Measurements from ENCODE around the gene PARP4. TPM values are rescaled to one million over a fixed set of nuclear protein-coding genes. Genes with fewer than 3 reads are reported as not detected.
A peak's percentile ranks its signal among the peaks of the same experiment; 100 is the strongest.
"Not testable (repeated sequence)": the region's sequence is repeated elsewhere in the genome, so short reads cannot be mapped to it uniquely, and the experiment has no call there.

Gene PARP4
- polyA plus RNA-seq (ENCODE audit: low read depth in 6 of 6): 10 to 100 TPM; 20.6 to 35.0 (median 28.6) TPM

- Mint-ChIP-seq H3K9me3 (no peaks in the 10 kb centered on the region), H3K4me3 (peak within 1 kb of the TSS; percentile 87 to 93 (median 91)), H3K36me3 (peaks cover 4 to 7% of the 10 kb centered on the region in 2 donors), H3K4me1 (peaks cover 28 to 32% (median 31%) of the 10 kb centered on the region in 3 donors), H3K27ac (peak within 1 kb of the TSS; percentile 65 to 93 (median 88)), H3K27me3 (no peaks in the 10 kb centered on the region)
- peak; percentile 71 for DNase-seq
- ATAC-seq (ENCODE audit: low read depth in 2 of 2): peak; percentile 73 to 74
Observed at GRCh38 chr13:24512197-24512907, at the start of gene PARP4. PARP4 (minus strand) TSS chr13:24512778; CDS start chr13:24503776, 9,002 bp downstream.

GRCh38 chr13:24560579-24561187 is 48.1 kb upstream of the PARP4 start:
- not testable (repeated sequence) for H3K9me3 Mint-ChIP-seq; DNase-seq; H3K4me3 Mint-ChIP-seq; H3K27ac Mint-ChIP-seq; ATAC-seq (ENCODE audit: low read depth in 2 of 2); H3K36me3 Mint-ChIP-seq
- H3K27me3 Mint-ChIP-seq: peaks cover 35 to 43% (median 42%) of the 10 kb centered on the region in 3 donors
- H3K4me1 Mint-ChIP-seq: peaks cover 11 to 30% (median 13%) of the 10 kb centered on the region in 3 donors

GRCh38 chr13:24559431-24560218 is 47.0 kb upstream of the PARP4 start:
- not testable (repeated sequence) for ATAC-seq (ENCODE audit: low read depth in 2 of 2); H3K36me3 Mint-ChIP-seq; H3K9me3 Mint-ChIP-seq; H3K27ac Mint-ChIP-seq; DNase-seq
- Mint-ChIP-seq H3K27me3 (peaks cover 37 to 46% (median 40%) of the 10 kb centered on the region in 3 donors), H3K4me3 (peak overlapping the region in 2 of 8 donors; percentile 1 to 5), H3K4me1 (peaks cover under 1 to 19% (median 7%) of the 10 kb centered on the region in 3 donors)

- H3K4me1 Mint-ChIP-seq: peaks cover 0 to 10% (median 3%) of the 10 kb centered on the region in 3 donors
- no peak for DNase-seq
- peaks cover 47 to 56% (median 53%) of the 10 kb centered on the region in 3 donors for H3K27me3 Mint-ChIP-seq
- ATAC-seq (ENCODE audit: low read depth in 2 of 2): no peak
- H3K27ac Mint-ChIP-seq: no peak overlapping the region
- peaks cover 0 to 7% of the 10 kb centered on the region in 2 donors for H3K36me3 Mint-ChIP-seq
- no peak overlapping the region for H3K4me3 Mint-ChIP-seq
- peaks cover 0 to 8% (median 3%) of the 10 kb centered on the region in 7 donors for H3K9me3 Mint-ChIP-seq
Observed at GRCh38 chr13:24557081-24557480, 44.5 kb upstream of the PARP4 start.

GRCh38 chr13:24553892-24554291 is 41.3 kb upstream of the PARP4 start:
- ATAC-seq (ENCODE audit: low read depth in 2 of 2); H3K4me3 Mint-ChIP-seq; H3K4me1 Mint-ChIP-seq; H3K36me3 Mint-ChIP-seq; H3K27ac Mint-ChIP-seq; H3K9me3 Mint-ChIP-seq; DNase-seq: not testable (repeated sequence)
- peaks cover 47 to 51% (median 49%) of the 10 kb centered on the region in 3 donors for H3K27me3 Mint-ChIP-seq

GRCh38 chr13:24541476-24542352 is 29.1 kb upstream of the PARP4 start:
- peaks cover 8 to 17% (median 11%) of the 10 kb centered on the region in 3 donors for H3K4me1 Mint-ChIP-seq
- H3K27me3 Mint-ChIP-seq: peaks cover 52 to 74% (median 74%) of the 10 kb centered on the region in 3 donors
- not testable (repeated sequence) for DNase-seq, H3K9me3 Mint-ChIP-seq, H3K36me3 Mint-ChIP-seq
- H3K4me3 Mint-ChIP-seq: peak overlapping the region; percentile 71 to 94 (median 89)
- ATAC-seq (ENCODE audit: low read depth in 2 of 2): peak; percentile 65 to 70
- H3K27ac Mint-ChIP-seq: peak overlapping the region in 1 of 6 donors; percentile 4

- H3K27me3 Mint-ChIP-seq: peaks cover 53 to 69% (median 69%) of the 10 kb centered on the region in 3 donors
- ATAC-seq (ENCODE audit: low read depth in 2 of 2) (no peak), DNase-seq (no peak)
- H3K4me3 Mint-ChIP-seq: peak overlapping the region in 6 of 8 donors; percentile 84 to 94 (median 89)
- no peak overlapping the region for H3K27ac Mint-ChIP-seq
- H3K36me3 Mint-ChIP-seq: peaks cover 6 to 8% of the 10 kb centered on the region in 2 donors
- peaks cover 8 to 17% (median 11%) of the 10 kb centered on the region in 3 donors for H3K4me1 Mint-ChIP-seq
- H3K9me3 Mint-ChIP-seq: peaks cover 0 to 6% (median 2%) of the 10 kb centered on the region in 7 donors
Observed at GRCh38 chr13:24541127-24541475, 28.5 kb upstream of the PARP4 start.

- ATAC-seq (ENCODE audit: low read depth in 2 of 2): no peak
- H3K4me1 Mint-ChIP-seq: peaks cover 8 to 17% (median 11%) of the 10 kb centered on the region in 3 donors
- no peak for DNase-seq
- peaks cover 6 to 8% of the 10 kb centered on the region in 2 donors for H3K36me3 Mint-ChIP-seq
- H3K27me3 Mint-ChIP-seq: peaks cover 50 to 65% (median 63%) of the 10 kb centered on the region in 3 donors
- no peak overlapping the region for H3K27ac Mint-ChIP-seq
- H3K9me3 Mint-ChIP-seq: peaks cover 0 to 6% (median 2%) of the 10 kb centered on the region in 7 donors
- H3K4me3 Mint-ChIP-seq: peak overlapping the region in 7 of 8 donors; percentile 27 to 88 (median 60)
Observed at GRCh38 chr13:24540236-24541126, 27.9 kb upstream of the PARP4 start.

GRCh38 chr13:24539500-24540165 is 27.1 kb upstream of the PARP4 start:
- Mint-ChIP-seq H3K4me1 (peaks cover 8 to 17% (median 11%) of the 10 kb centered on the region in 3 donors), H3K36me3 (peaks cover 6 to 8% of the 10 kb centered on the region in 2 donors), H3K9me3 (peaks cover 0 to 6% (median 2%) of the 10 kb centered on the region in 7 donors), H3K27me3 (peaks cover 50 to 65% (median 63%) of the 10 kb centered on the region in 3 donors), H3K27ac (no peak overlapping the region), H3K4me3 (peak overlapping the region in 3 of 8 donors; percentile 3 to 28 (median 6))
- DNase-seq (no peak), ATAC-seq (ENCODE audit: low read depth in 2 of 2) (no peak)

- H3K4me3 Mint-ChIP-seq: no peak overlapping the region
- no peaks in the 10 kb centered on the region for H3K36me3 Mint-ChIP-seq
- no peaks in the 10 kb centered on the region for H3K9me3 Mint-ChIP-seq
- DNase-seq (no peak), ATAC-seq (ENCODE audit: low read depth in 2 of 2) (no peak)
- no peak overlapping the region for H3K27ac Mint-ChIP-seq
- no peaks in the 10 kb centered on the region for H3K4me1 Mint-ChIP-seq
- H3K27me3 Mint-ChIP-seq: peaks cover 50 to 56% (median 56%) of the 10 kb centered on the region in 3 donors
Observed at GRCh38 chr13:24529478-24529877, 16.9 kb upstream of the PARP4 start.

GRCh38 chr13:24528816-24529398 is 16.3 kb upstream of the PARP4 start:
- Mint-ChIP-seq H3K27ac (no peak overlapping the region), H3K27me3 (peaks cover 50 to 54% (median 50%) of the 10 kb centered on the region in 3 donors), H3K4me1 (no peaks in the 10 kb centered on the region), H3K9me3 (no peaks in the 10 kb centered on the region), H3K4me3 (no peak overlapping the region), H3K36me3 (no peaks in the 10 kb centered on the region)
- no peak for DNase-seq
- no peak for ATAC-seq (ENCODE audit: low read depth in 2 of 2)

Data from naive B cell (primary cell).